Hepatocyte (in vitro differentiated cells): ENCODE measurements around the gene UBE2E2.

Experiments
- CTCF ChIP-seq: fragments of 200-600 bp; sonication (generic); IDR thresholded peaks from 2 replicates; pipeline ENCODE4 v1.5.1; 2016; ENCODE audit warnings: antibody characterized with exemption, mild to moderate bottlenecking; ENCODE audit not compliant: poor library complexity
- EZH2 ChIP-seq: fragments of 200-600 bp; sonication (generic); IDR thresholded peaks from 2 replicates; pipeline ENCODE4 v1.6.1; 2016; ENCODE audit warnings: antibody characterized with exemption, mild to moderate bottlenecking, borderline replicate concordance
- EZH2phosphoT487 ChIP-seq: fragments of 200-600 bp; sonication (generic); IDR thresholded peaks from one replicate; pipeline ENCODE4 v1.6.1; 2018; ENCODE audit warnings: antibody characterized with exemption, mild to moderate bottlenecking, low read depth, moderate library complexity; ENCODE audit not compliant: unreplicated experiment, severe bottlenecking

GRCh38 chr3:23238156-23238555, 35.0 kb downstream of the UBE2E2 start:
- no peak for TF ChIP-seq CTCF
- no peak for TF ChIP-seq EZH2
- TF ChIP-seq EZH2phosphoT487, result no peak
